PC-9 (cell line): ENCODE results near the gene C1orf35. TPM values are rescaled to one million over a fixed set of nuclear protein-coding genes. Genes with fewer than 3 reads are reported as not detected.

Experiments
- BruUV-seq: library from RNA; stranded (reverse); fragments of 400-500 nt; replicated peaks from 2 replicates; lab custom pipeline; 2021; lab: Mats Ljungman, UMichigan
- CTCF ChIA-PET: fragments of 300-600 bp; sonication (Branson Sonifier 250); formaldehyde crosslinking; loops from one replicate; lab custom pipeline; 2022; ENCODE audit warnings: antibody characterized with exemption; lab: Charles Lee
- POLR2A ChIA-PET: fragments of 300-600 bp; sonication (Branson Sonifier 250); formaldehyde crosslinking; loops from one replicate; lab custom pipeline; 2022; ENCODE audit warnings: antibody characterized with exemption; ENCODE audit not compliant: unreplicated experiment; lab: Charles Lee
- DNase-seq, 2 experiments: peaks; one replicate each; pipeline versions ENCODE4 v3.0.0 to v3.0.0-alpha.2; 2015 to 2022; ENCODE audit warnings: mixed read lengths in 1 of 2
- H2AFZ ChIP-seq: fragments of 200-600 bp; sonication (generic); 2 replicates; pipeline ENCODE4 v1.8.1; 2017; ENCODE audit warnings: antibody characterized with exemption
- H3F3A ChIP-seq: fragments of 200-600 bp; sonication (generic); 2 replicates; pipeline ENCODE4 v1.8.1; 2017; ENCODE audit warnings: antibody characterized with exemption, mild to moderate bottlenecking, low read depth; ENCODE audit not compliant: insufficient read depth
- H3K27ac ChIP-seq: fragments of 200-600 bp; sonication (generic); 2 replicates; pipeline ENCODE4 v1.6.1; 2016; ENCODE audit warnings: mixed run types
- H3K27me3 ChIP-seq: fragments of 200-600 bp; sonication (generic); 2 replicates; pipeline ENCODE4 v1.6.1; 2016; ENCODE audit warnings: low read depth, mixed run types; ENCODE audit not compliant: insufficient read depth
- H3K36me3 ChIP-seq: fragments of 200-600 bp; sonication (generic); 2 replicates; pipeline ENCODE4 v1.6.1; 2016; ENCODE audit warnings: low read depth, mixed run types
- H3K4me1 ChIP-seq: fragments of 200-600 bp; sonication (generic); replicated peaks from 2 replicates; pipeline ENCODE4 v1.6.1; 2016; ENCODE audit warnings: mixed run types; ENCODE audit not compliant: insufficient read depth
- H3K4me2 ChIP-seq: fragments of 200-600 bp; sonication (generic); 2 replicates; pipeline ENCODE4 v1.6.1; 2017; ENCODE audit warnings: mixed run types
- H3K4me3 ChIP-seq: fragments of 200-600 bp; sonication (generic); 2 replicates; pipeline ENCODE4 v1.6.1; 2016; ENCODE audit warnings: mixed run types
- H3K79me2 ChIP-seq: fragments of 200-600 bp; sonication (generic); 2 replicates; pipeline ENCODE4 v1.6.1; 2017; ENCODE audit warnings: low read depth, mixed run types
- H3K9me2 ChIP-seq: fragments of 200-600 bp; sonication (generic); 2 replicates; pipeline ENCODE4 v1.8.1; 2017; ENCODE audit warnings: mild to moderate bottlenecking; ENCODE audit not compliant: insufficient read depth
- H3K9me3 ChIP-seq: fragments of 200-600 bp; sonication (generic); 2 replicates; pipeline ENCODE4 v1.8.1; 2016; ENCODE audit warnings: low read depth; ENCODE audit not compliant: insufficient read depth
- H4K20me1 ChIP-seq: fragments of 200-600 bp; sonication (generic); 2 replicates; pipeline ENCODE4 v1.8.1; 2017; ENCODE audit not compliant: insufficient read depth
- EZH2 ChIP-seq: fragments of 200-600 bp; sonication (generic); IDR thresholded peaks from 2 replicates; pipeline ENCODE4 v1.8.0; 2017; ENCODE audit warnings: antibody characterized with exemption, low read depth
- intact Hi-C: fragments of 100-400 bp; cut with micrococcal nuclease; formaldehyde crosslinking; loops from one replicate; pipeline ENCODE4 v1.10.0; 2022; ENCODE audit not compliant: unreplicated experiment
- total RNA-seq: library from RNA; stranded (reverse); gene quantifications from 2 replicates; pipeline ENCODE4 v1.2.3, GENCODE V29; 2021
- TF ChIP-seq, protein P1 (sequence below): fragments of 200-600 bp; sonication (generic); conservative IDR thresholded peaks from 2 replicates; pipeline ENCODE4 v1.6.1; 2017; ENCODE audit warnings: mixed run types, antibody characterized with exemption, mild to moderate bottlenecking, moderate library complexity

Gene C1orf35
- total RNA-seq, 1 experiment from 2014 or later, result 26.4 TPM

DNA sequence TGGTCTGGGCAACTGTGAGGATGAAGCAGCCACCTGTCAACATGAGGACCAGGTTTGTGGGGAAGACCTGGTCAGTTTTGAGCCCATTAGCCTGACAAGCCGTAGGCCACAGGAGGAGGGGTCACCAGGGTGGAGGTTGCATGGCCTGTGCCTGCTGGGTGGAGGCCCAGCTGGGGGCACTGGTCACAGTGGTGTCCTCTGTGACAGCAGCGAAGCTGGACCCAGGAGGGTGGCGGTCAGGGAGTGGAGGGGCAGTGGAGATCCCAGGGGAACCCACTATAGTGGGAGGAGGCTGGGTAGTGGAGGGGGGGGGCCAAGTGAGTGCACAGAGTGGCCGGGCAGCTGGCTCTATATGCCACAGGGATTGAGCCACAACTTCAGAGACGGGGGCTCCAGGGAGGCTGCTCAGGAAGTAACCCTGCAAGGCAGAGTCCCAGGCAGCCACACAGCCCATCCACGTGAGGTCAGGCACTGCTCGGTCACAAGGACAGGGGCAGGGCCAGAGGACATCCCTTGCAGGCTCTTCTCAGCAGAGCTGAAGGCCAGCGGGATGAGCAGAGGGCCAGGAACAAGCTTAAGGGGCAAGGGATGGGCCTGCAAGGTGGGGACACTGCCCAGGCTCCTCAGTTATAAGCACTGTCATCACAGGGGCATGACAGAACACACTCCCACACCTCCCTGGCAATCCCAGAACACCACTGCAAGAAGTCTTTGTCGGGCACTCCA lies 2.3 kb upstream of the C1orf35 start:
- DNase-seq, result no peak
- peaks cover 14% of the 10 kb centered on the region for H3K4me1 ChIP-seq
- H3K79me2 ChIP-seq, result peaks cover 14% of the 10 kb centered on the region
- no peak for TF ChIP-seq EZH2
- TF ChIP-seq, protein P1, sequence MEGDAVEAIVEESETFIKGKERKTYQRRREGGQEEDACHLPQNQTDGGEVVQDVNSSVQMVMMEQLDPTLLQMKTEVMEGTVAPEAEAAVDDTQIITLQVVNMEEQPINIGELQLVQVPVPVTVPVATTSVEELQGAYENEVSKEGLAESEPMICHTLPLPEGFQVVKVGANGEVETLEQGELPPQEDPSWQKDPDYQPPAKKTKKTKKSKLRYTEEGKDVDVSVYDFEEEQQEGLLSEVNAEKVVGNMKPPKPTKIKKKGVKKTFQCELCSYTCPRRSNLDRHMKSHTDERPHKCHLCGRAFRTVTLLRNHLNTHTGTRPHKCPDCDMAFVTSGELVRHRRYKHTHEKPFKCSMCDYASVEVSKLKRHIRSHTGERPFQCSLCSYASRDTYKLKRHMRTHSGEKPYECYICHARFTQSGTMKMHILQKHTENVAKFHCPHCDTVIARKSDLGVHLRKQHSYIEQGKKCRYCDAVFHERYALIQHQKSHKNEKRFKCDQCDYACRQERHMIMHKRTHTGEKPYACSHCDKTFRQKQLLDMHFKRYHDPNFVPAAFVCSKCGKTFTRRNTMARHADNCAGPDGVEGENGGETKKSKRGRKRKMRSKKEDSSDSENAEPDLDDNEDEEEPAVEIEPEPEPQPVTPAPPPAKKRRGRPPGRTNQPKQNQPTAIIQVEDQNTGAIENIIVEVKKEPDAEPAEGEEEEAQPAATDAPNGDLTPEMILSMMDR, result no peak
- H4K20me1 ChIP-seq, result 0 out of 2 replicates have a peak, but pooled peaks cover under 1% of the 10 kb centered on the region
- H3K27me3 ChIP-seq, result no peaks in the 10 kb centered on the region
- no peak overlapping the region for H3K4me3 ChIP-seq
- no peaks in the 10 kb centered on the region for H3K9me2 ChIP-seq
- ChIA-PET POLR2A (no interaction called here), CTCF (no interaction called here)
- intact Hi-C loops, result no loop called here
- no peak overlapping the region for H2AFZ ChIP-seq
- no TSS peak for BruUV-seq
- H3K4me2 ChIP-seq, result no peak overlapping the region
- H3K36me3 ChIP-seq, result 0 out of 2 replicates have a peak, but pooled peaks cover 4% of the 10 kb centered on the region
- no peak overlapping the region for H3K27ac ChIP-seq
- peaks cover 24% of the 10 kb centered on the region for H3F3A ChIP-seq
- H3K9me3 ChIP-seq, result no peaks in the 10 kb centered on the region

DNA sequence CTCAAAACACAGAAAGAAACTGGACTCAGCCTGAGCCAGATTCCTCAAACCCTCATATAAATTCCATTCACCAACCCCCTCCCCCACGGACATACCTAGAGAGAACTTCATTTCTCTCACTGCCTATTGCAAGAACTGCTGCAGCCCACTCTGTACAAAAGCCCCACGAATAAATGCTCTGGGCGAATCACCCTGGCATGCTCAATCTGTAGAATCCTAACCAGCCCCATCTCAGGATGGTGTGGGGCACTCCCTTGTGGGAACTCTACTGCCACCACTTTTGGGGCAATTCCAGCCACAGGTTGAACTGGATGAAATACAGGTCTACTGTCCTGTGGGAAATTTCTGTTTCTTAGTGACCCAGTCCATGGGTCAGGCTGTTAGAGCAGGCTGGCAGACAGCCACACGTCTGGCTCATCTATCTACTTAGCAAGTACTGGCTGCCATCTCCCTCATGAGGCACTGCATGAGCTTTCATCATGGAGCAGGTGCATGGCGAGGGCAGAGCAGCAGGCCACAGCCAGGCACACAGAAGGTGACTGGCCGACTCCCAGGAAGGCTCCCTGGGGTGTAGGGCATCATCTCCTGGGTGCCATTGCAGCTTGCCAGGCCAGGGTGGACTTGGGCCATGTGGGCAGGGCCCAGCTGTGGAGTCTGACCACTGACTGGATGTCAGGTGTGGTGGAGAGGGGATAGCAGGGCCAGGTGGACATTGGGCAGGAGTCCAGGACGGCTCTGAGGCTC lies 1.6 kb upstream of the C1orf35 start:
- Histone ChIP-seq H3K4me1 (peaks cover 14% of the 10 kb centered on the region), H3K79me2 (peaks cover 14% of the 10 kb centered on the region), H3K4me3 (no peak overlapping the region)

More for the DNA sequence above, 1.6 kb upstream of the C1orf35 start:
- no peak overlapping the region for H3K27ac ChIP-seq
- H3K9me3 ChIP-seq, result no peaks in the 10 kb centered on the region
- BruUV-seq, result no TSS peak
- no peaks in the 10 kb centered on the region for H3K9me2 ChIP-seq
- CTCF ChIA-PET, result no interaction called here
- POLR2A ChIA-PET, result interaction anchor here (0.6 kb wide), 1 partner anchor 387 kb away, joined by 3 read pairs; no protein-coding TSS in a partner anchor
- TF ChIP-seq, protein P1, result no peak
- no peak for TF ChIP-seq EZH2
- peaks cover 8% of the 10 kb centered on the region for H4K20me1 ChIP-seq
- H3K27me3 ChIP-seq, result no peaks in the 10 kb centered on the region
- DNase-seq, result no peak
- intact Hi-C loops, result no loop called here
- 0 out of 2 replicates have a peak, but pooled peaks cover 4% of the 10 kb centered on the region for H3K36me3 ChIP-seq
- H3F3A ChIP-seq, result peaks cover 31% of the 10 kb centered on the region
- H2AFZ ChIP-seq, result no peak overlapping the region
- H3K4me2 ChIP-seq, result no peak overlapping the region
